ENCODE data around the gene ARL6IP1. TPM values are rescaled to one million over a fixed set of nuclear protein-coding genes. Genes with fewer than 3 reads are reported as not detected.

The ARL6IP1 gene
- total RNA-seq, 1 experiment from 2014 or later, result 343 TPM

DNA sequence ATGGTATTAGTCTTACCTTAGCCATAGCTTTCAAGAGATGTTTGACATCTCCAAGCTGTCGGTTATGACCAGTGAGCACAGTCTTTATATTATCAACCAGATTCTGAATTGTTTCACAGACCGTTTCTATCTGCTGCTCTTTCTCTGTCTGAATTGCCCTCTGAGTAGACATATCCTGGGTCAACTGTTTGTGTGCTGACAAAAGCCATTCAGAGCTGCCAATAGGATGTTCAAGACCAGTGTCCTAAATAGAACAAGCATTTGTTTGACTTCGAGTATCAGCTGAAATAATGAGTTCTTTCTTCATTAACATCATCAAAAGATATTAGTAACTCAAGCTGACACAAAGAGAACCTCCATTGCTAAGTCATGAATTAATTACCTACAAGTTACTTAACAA, 14.9 kb upstream of the ARL6IP1 start:
- DNase-seq (ENCODE audit: low read depth, low spot score), result no peak
- Histone ChIP-seq H3K4me3 (ENCODE audit: low read depth in 2 of 2, low read length in 2 of 2) (no peak overlapping the region), H3K36me3 (ENCODE audit: control insufficient read depth, insufficient read depth, low read length) (peaks cover 49% of the 10 kb centered on the region), H3K9me3 (ENCODE audit: control insufficient read depth, insufficient read depth, low read depth, low read length) (no peaks in the 10 kb centered on the region), H3K27me3 (ENCODE audit: control insufficient read depth, insufficient read depth, low read length) (no peaks in the 10 kb centered on the region), H3K27ac (ENCODE audit: low read length) (no peak overlapping the region), H3K4me1 (ENCODE audit: control insufficient read depth, insufficient read depth, low read length) (no peaks in the 10 kb centered on the region)
- in situ Hi-C loops (cut with HindIII; ENCODE audit: low pct_unique_long_range_greater_than_20kb, low sequenced_read_pairs), result no loop called here
- intact Hi-C loops (cut with micrococcal nuclease; ENCODE audit: unreplicated experiment), result no loop called here
- ATAC-seq, result no peak
- POLR2A ChIA-PET, result no interaction called here
- BruUV-seq (replicated peaks), result no TSS peak
- CTCF ChIA-PET, result no interaction called here
- TF ChIP-seq, protein P1, sequence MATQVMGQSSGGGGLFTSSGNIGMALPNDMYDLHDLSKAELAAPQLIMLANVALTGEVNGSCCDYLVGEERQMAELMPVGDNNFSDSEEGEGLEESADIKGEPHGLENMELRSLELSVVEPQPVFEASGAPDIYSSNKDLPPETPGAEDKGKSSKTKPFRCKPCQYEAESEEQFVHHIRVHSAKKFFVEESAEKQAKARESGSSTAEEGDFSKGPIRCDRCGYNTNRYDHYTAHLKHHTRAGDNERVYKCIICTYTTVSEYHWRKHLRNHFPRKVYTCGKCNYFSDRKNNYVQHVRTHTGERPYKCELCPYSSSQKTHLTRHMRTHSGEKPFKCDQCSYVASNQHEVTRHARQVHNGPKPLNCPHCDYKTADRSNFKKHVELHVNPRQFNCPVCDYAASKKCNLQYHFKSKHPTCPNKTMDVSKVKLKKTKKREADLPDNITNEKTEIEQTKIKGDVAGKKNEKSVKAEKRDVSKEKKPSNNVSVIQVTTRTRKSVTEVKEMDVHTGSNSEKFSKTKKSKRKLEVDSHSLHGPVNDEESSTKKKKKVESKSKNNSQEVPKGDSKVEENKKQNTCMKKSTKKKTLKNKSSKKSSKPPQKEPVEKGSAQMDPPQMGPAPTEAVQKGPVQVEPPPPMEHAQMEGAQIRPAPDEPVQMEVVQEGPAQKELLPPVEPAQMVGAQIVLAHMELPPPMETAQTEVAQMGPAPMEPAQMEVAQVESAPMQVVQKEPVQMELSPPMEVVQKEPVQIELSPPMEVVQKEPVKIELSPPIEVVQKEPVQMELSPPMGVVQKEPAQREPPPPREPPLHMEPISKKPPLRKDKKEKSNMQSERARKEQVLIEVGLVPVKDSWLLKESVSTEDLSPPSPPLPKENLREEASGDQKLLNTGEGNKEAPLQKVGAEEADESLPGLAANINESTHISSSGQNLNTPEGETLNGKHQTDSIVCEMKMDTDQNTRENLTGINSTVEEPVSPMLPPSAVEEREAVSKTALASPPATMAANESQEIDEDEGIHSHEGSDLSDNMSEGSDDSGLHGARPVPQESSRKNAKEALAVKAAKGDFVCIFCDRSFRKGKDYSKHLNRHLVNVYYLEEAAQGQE (IDR thresholded peaks at IDR 0.05; ENCODE audit: insufficient read depth in 1 of 2, low read depth in 2 of 2, low read length in 1 of 2), result no peak
- TF ChIP-seq SIN3A (IDR thresholded peaks at IDR 0.05; ENCODE audit: borderline replicate concordance, insufficient read depth, low read depth, low read length) (no peak), POLR2AphosphoS5 (IDR thresholded peaks at IDR 0.05; ENCODE audit: low read depth, low read length) (no peak), CTCF (IDR thresholded peaks at IDR 0.05) (no peak), TCF7L2 (IDR thresholded peaks at IDR 0.05; ENCODE audit: low read depth, low read length) (no peak)

GRCh38 chr16:18811925-18812324, 10.6 kb upstream of the ARL6IP1 start:
- in situ Hi-C loops (cut with HindIII; ENCODE audit: low pct_unique_long_range_greater_than_20kb, low sequenced_read_pairs), result no loop called here
- CTCF ChIA-PET, result no interaction called here
- BruUV-seq (replicated peaks), result no TSS peak
- no peaks in the 10 kb centered on the region for H3K27me3 ChIP-seq (ENCODE audit: control insufficient read depth, insufficient read depth, low read length)
- no peak overlapping the region for H3K4me3 ChIP-seq (ENCODE audit: low read depth in 2 of 2, low read length in 2 of 2)
- intact Hi-C loops (cut with micrococcal nuclease; ENCODE audit: unreplicated experiment), result no loop called here
- peaks cover 67% of the 10 kb centered on the region for H3K36me3 ChIP-seq (ENCODE audit: control insufficient read depth, insufficient read depth, low read length)
- POLR2A ChIA-PET, result no interaction called here
- TF ChIP-seq, protein P1 (IDR thresholded peaks at IDR 0.05; ENCODE audit: insufficient read depth in 1 of 2, low read depth in 2 of 2, low read length in 1 of 2), result no peak
- TF ChIP-seq POLR2AphosphoS5 (IDR thresholded peaks at IDR 0.05; ENCODE audit: low read depth, low read length), result no peak
- TF ChIP-seq CTCF (IDR thresholded peaks at IDR 0.05), result no peak
- TF ChIP-seq TCF7L2 (IDR thresholded peaks at IDR 0.05; ENCODE audit: low read depth, low read length), result no peak
- TF ChIP-seq SIN3A (IDR thresholded peaks at IDR 0.05; ENCODE audit: borderline replicate concordance, insufficient read depth, low read depth, low read length), result no peak
- H3K27ac ChIP-seq (ENCODE audit: low read length), result no peak overlapping the region
- no peaks in the 10 kb centered on the region for H3K4me1 ChIP-seq (ENCODE audit: control insufficient read depth, insufficient read depth, low read length)
- DNase-seq (ENCODE audit: low read depth, low spot score) (no peak), ATAC-seq (no peak)
- no peaks in the 10 kb centered on the region for H3K9me3 ChIP-seq (ENCODE audit: control insufficient read depth, insufficient read depth, low read depth, low read length)

All from Panc1 (cell line).